Keratinocyte (primary cell): ENCODE results near the gene GZMM. TPM values are rescaled to one million over a fixed set of nuclear protein-coding genes. Genes with fewer than 3 reads are reported as not detected.

Source experiments
- DNase-seq: peaks from one replicate; pipeline ENCODE4 v3.0.0-alpha.2; 2011; ENCODE audit warnings: low read depth, missing footprints, low spot score
- FAIRE-seq: peaks from 2 replicates; lab custom pipeline; 2011; peaks lifted over from hg19 to GRCh38; lab: Jason Lieb, UNC
- H2AFZ ChIP-seq: 2 replicates; pipeline ENCODE4 v1.6.0; 2012; ENCODE audit warnings: low read length, control low read depth, inconsistent platforms; ENCODE audit not compliant: control insufficient read depth
- H3K27ac ChIP-seq: 2 replicates; pipeline ENCODE4 v1.5.1; 2011; ENCODE audit warnings: low read length; ENCODE audit not compliant: control insufficient read depth, insufficient read depth
- H3K27me3 ChIP-seq: 3 replicates; pipeline ENCODE4 v1.6.0; 2011; ENCODE audit warnings: low read length; ENCODE audit not compliant: control insufficient read depth, insufficient read depth; ENCODE audit errors: extremely low read depth
- H3K36me3 ChIP-seq, 2 experiments: 2 replicates in 1 of 2; 3 replicates in 1 of 2; pipeline ENCODE4 v1.5.1; 2011; ENCODE audit warnings: low read length in 2 of 2, mild to moderate bottlenecking in 1 of 2; ENCODE audit not compliant: control insufficient read depth in 2 of 2, insufficient read depth in 2 of 2; ENCODE audit errors: extremely low read depth in 1 of 2
- H3K4me1 ChIP-seq: 3 replicates; pipeline ENCODE4 v1.5.1; 2011; ENCODE audit warnings: low read length; ENCODE audit not compliant: control insufficient read depth, insufficient read depth; ENCODE audit errors: extremely low read depth
- H3K4me2 ChIP-seq: 3 replicates; pipeline ENCODE4 v1.6.0; 2011; ENCODE audit warnings: low read depth, low read length; ENCODE audit not compliant: control insufficient read depth, insufficient read depth; ENCODE audit errors: extremely low read depth
- H3K4me3 ChIP-seq, 3 experiments: fragments of 200-600 bp in 1 of 3; sonication (generic) in 1 of 3; 2 replicates in 2 of 3; 3 replicates in 1 of 3; pipeline ENCODE4 v1.5.1; 2011 to 2016; ENCODE audit warnings: low read length in 3 of 3, mild to moderate bottlenecking in 3 of 3, control low read depth in 2 of 3, inconsistent platforms in 1 of 3, low read depth in 1 of 3, mixed read lengths in 1 of 3, mixed run types in 1 of 3, moderate library complexity in 1 of 3; ENCODE audit not compliant: control insufficient read depth in 2 of 3, insufficient read depth in 2 of 3; ENCODE audit errors: extremely low read depth in 1 of 3
- H3K79me2 ChIP-seq: 2 replicates; pipeline ENCODE4 v1.6.0; 2012; ENCODE audit warnings: low read length; ENCODE audit not compliant: control insufficient read depth, insufficient read depth
- H3K9ac ChIP-seq: 3 replicates; pipeline ENCODE4 v1.6.0; 2011; ENCODE audit warnings: low read length; ENCODE audit not compliant: control insufficient read depth, insufficient read depth; ENCODE audit errors: extremely low read depth
- H3K9me1 ChIP-seq: 3 replicates; pipeline ENCODE4 v1.6.0; 2011; ENCODE audit warnings: low read length; ENCODE audit not compliant: control insufficient read depth, insufficient read depth; ENCODE audit errors: extremely low read depth
- H3K9me3 ChIP-seq: 2 replicates; pipeline ENCODE4 v1.5.1; 2012; ENCODE audit warnings: low read depth, low read length; ENCODE audit not compliant: control insufficient read depth
- H4K20me1 ChIP-seq: 3 replicates; pipeline ENCODE4 v1.6.0; 2011; ENCODE audit warnings: low read length; ENCODE audit not compliant: control insufficient read depth, insufficient read depth; ENCODE audit errors: extremely low read depth
- CTCF ChIP-seq, 3 experiments: IDR thresholded peaks in 1 of 3; conservative IDR thresholded peaks in 1 of 3; optimal IDR thresholded peaks in 1 of 3; 2 replicates in 2 of 3; 3 replicates in 1 of 3; pipeline versions ENCODE3 to v1.5.1; 2011; ENCODE audit warnings: low read length in 3 of 3, mild to moderate bottlenecking in 3 of 3, moderate library complexity in 2 of 3, control low read depth in 1 of 3, inconsistent platforms in 1 of 3; ENCODE audit not compliant: insufficient read depth in 2 of 3; ENCODE audit errors: extremely low read depth in 1 of 3
- EZH2 ChIP-seq: IDR thresholded peaks from one replicate; pipeline ENCODE4 v1.6.1; 2012; ENCODE audit warnings: inconsistent platforms, mild to moderate bottlenecking, low read length, moderate library complexity
- dilution Hi-C: fragments of 300-500 bp; cut with MboI; formaldehyde crosslinking; loops from one replicate; pipeline ENCODE4 v1.7.0; 2020; ENCODE audit warnings: low sequenced_read_pairs; ENCODE audit not compliant: extremely low pct_ligation_motif_present
- polyA plus RNA-seq, 5 experiments: library from polyadenylated mRNA; depleted of rRNA in 3 of 5; stranded (reverse) in 3 of 5; stranded (forward) in 1 of 5; unstranded in 1 of 5; fragments of >200 nt; gene quantifications; 1 replicate in 1 of 5; 2 replicates in 3 of 5; 3 replicates in 1 of 5; pipeline versions ENCODE4 v1.2.1 to v1.2.3, GENCODE V29; 2011 to 2012; ENCODE audit warnings: missing spikeins in 2 of 5, low read depth in 1 of 5, low replicate concordance in 1 of 5

GZMM gene
- polyA plus RNA-seq, 1 donor (not counting 4 experiments of a cell fraction or from before 2014, with no cell fraction given): not detected

GRCh38 chr19:497491-497868, 46.4 kb upstream of the GZMM start:
- no peaks in the 10 kb centered on the region for H3K36me3 ChIP-seq
- no peaks in the 10 kb centered on the region for H3K9me3 ChIP-seq
- no peak overlapping the region for H3K9ac ChIP-seq
- FAIRE-seq: no peak
- dilution Hi-C loops: no loop called here
- H2AFZ ChIP-seq: no peak overlapping the region
- no peak overlapping the region for H3K4me3 ChIP-seq
- H3K79me2 ChIP-seq: no peaks in the 10 kb centered on the region
- H3K4me2 ChIP-seq: no peak overlapping the region
- H4K20me1 ChIP-seq: no peaks in the 10 kb centered on the region
- TF ChIP-seq EZH2 (no peak), CTCF (optimal IDR thresholded peaks at IDR 0.05 in 1 of 3, IDR thresholded peaks at IDR 0.05 in 1 of 3, conservative IDR thresholded peaks at IDR 0.05 in 1 of 3; ENCODE audit: extremely low read depth in 1 of 3, insufficient read depth in 2 of 3, low read length in 3 of 3) (no peak)
- H3K27me3 ChIP-seq: peaks cover 25% of the 10 kb centered on the region
- no peaks in the 10 kb centered on the region for H3K9me1 ChIP-seq
- H3K4me1 ChIP-seq: no peaks in the 10 kb centered on the region
- DNase-seq: no peak
- no peak overlapping the region for H3K27ac ChIP-seq

- H3K4me1 ChIP-seq: no peaks in the 10 kb centered on the region
- dilution Hi-C loops: no loop called here
- no peak overlapping the region for H2AFZ ChIP-seq
- no peak overlapping the region for H3K27ac ChIP-seq
- H3K9ac ChIP-seq: no peak overlapping the region
- no peak for DNase-seq
- H3K4me2 ChIP-seq: no peak overlapping the region
- H3K79me2 ChIP-seq: no peaks in the 10 kb centered on the region
- peaks cover 25% of the 10 kb centered on the region for H3K27me3 ChIP-seq
- no peak for FAIRE-seq
- no peaks in the 10 kb centered on the region for H3K36me3 ChIP-seq
- no peaks in the 10 kb centered on the region for H4K20me1 ChIP-seq
- H3K9me1 ChIP-seq: no peaks in the 10 kb centered on the region
- H3K9me3 ChIP-seq: no peaks in the 10 kb centered on the region
- TF ChIP-seq CTCF (optimal IDR thresholded peaks at IDR 0.05 in 1 of 3, IDR thresholded peaks at IDR 0.05 in 1 of 3, conservative IDR thresholded peaks at IDR 0.05 in 1 of 3; ENCODE audit: extremely low read depth in 1 of 3, insufficient read depth in 2 of 3, low read length in 3 of 3): no peak
- peak; percentile 98 for TF ChIP-seq EZH2
- no peak overlapping the region for H3K4me3 ChIP-seq
These were observed 45.9 kb upstream of the GZMM start for GRCh38 chr19:497869-498510.
